22Rv1 (cell line): ENCODE data around the gene BCKDHB.

ENCODE experiments used
- CTCF ChIP-seq: fragments of 450-650 bp; IDR thresholded peaks from 2 replicates; pipeline ENCODE4 v1.5.1; 2017; ENCODE audit warnings: mild to moderate bottlenecking
- ZFX ChIP-seq: fragments of 450-650 bp; IDR thresholded peaks from 2 replicates; pipeline ENCODE4 v1.6.1; 2017; ENCODE audit warnings: antibody characterized with exemption, borderline replicate concordance

GRCh38 chr6:80357081-80357480, 250.6 kb downstream of the BCKDHB start:
- TF ChIP-seq CTCF (no peak), ZFX (no peak)
